Mucosa of rectum (tissue), 2 donors: ENCODE data around the gene CACNA1H.

Experiments used
- H3K27ac ChIP-seq, 2 donors: one replicate each; pipeline ENCODE4 v1.7.0; 2013; ENCODE audit warnings: inconsistent platforms in 2 of 2, low read depth in 2 of 2, low read length in 2 of 2
- H3K27me3 ChIP-seq, 2 donors: one replicate each; pipeline ENCODE4 v1.7.0; 2013; ENCODE audit warnings: low read length in 2 of 2; ENCODE audit not compliant: control insufficient read depth in 2 of 2, insufficient read depth in 2 of 2
- H3K36me3 ChIP-seq, 2 donors: one replicate each; pipeline ENCODE4 v1.7.0; 2013; ENCODE audit warnings: low read length in 2 of 2; ENCODE audit not compliant: control insufficient read depth in 2 of 2, insufficient read depth in 2 of 2
- H3K4me1 ChIP-seq, 2 donors: one replicate each; pipeline ENCODE4 v1.7.0; 2013; ENCODE audit warnings: low read length in 2 of 2, mild to moderate bottlenecking in 1 of 2; ENCODE audit not compliant: control insufficient read depth in 2 of 2, insufficient read depth in 2 of 2
- H3K4me3 ChIP-seq, 2 donors: one replicate each; pipeline ENCODE4 v1.7.0; 2013; ENCODE audit warnings: low read length in 2 of 2
- H3K9ac ChIP-seq, 2 donors: one replicate each; pipeline ENCODE4 v1.7.0; 2013; ENCODE audit warnings: low read length in 2 of 2, low read depth in 1 of 2, mild to moderate bottlenecking in 1 of 2
- H3K9me3 ChIP-seq, 2 donors: one replicate each; pipeline ENCODE4 v1.7.0; 2013; ENCODE audit warnings: low read length in 2 of 2; ENCODE audit not compliant: control insufficient read depth in 2 of 2
- donor health status: healthy.
- donor health status: Normal muscosa, but diverticular disease.

The CACNA1H gene

GRCh38 chr16:1156983-1157638 lies 4.2 kb downstream of the CACNA1H start:
- Histone ChIP-seq H3K27ac (peak overlapping the region in 1 of 2 donors; percentile 56), H3K9ac (no peak overlapping the region), H3K27me3 (peaks cover 15 to 43% of the 10 kb centered on the region in 2 donors), H3K4me1 (peaks cover 3 to 11% of the 10 kb centered on the region in 2 donors), H3K36me3 (no peaks in the 10 kb centered on the region), H3K4me3 (no peak overlapping the region), H3K9me3 (no peaks in the 10 kb centered on the region)

- H3K9ac ChIP-seq, result no peak overlapping the region
- peak overlapping the region; percentile 39 to 56 for H3K27ac ChIP-seq
- H3K36me3 ChIP-seq, result no peaks in the 10 kb centered on the region
- peaks cover 3 to 11% of the 10 kb centered on the region in 2 donors for H3K4me1 ChIP-seq
- no peaks in the 10 kb centered on the region for H3K9me3 ChIP-seq
- H3K27me3 ChIP-seq, result peaks cover 15 to 41% of the 10 kb centered on the region in 2 donors
- H3K4me3 ChIP-seq, result no peak overlapping the region
Observed at GRCh38 chr16:1157639-1158455, 4.9 kb downstream of the CACNA1H start.

- H3K9me3 ChIP-seq, result no peaks in the 10 kb centered on the region
- no peaks in the 10 kb centered on the region for H3K36me3 ChIP-seq
- no peak overlapping the region for H3K4me3 ChIP-seq
- H3K4me1 ChIP-seq, result peaks cover 3 to 11% of the 10 kb centered on the region in 2 donors
- peaks cover 15 to 41% of the 10 kb centered on the region in 2 donors for H3K27me3 ChIP-seq
- peak overlapping the region in 1 of 2 donors; percentile 56 for H3K27ac ChIP-seq
- no peak overlapping the region for H3K9ac ChIP-seq
Observed at GRCh38 chr16:1158456-1159324, 5.8 kb downstream of the CACNA1H start.

GRCh38 chr16:1159325-1159972 lies 6.5 kb downstream of the CACNA1H start:
- Histone ChIP-seq H3K4me1 (peaks cover 3 to 11% of the 10 kb centered on the region in 2 donors), H3K27ac (peak overlapping the region in 1 of 2 donors; percentile 52), H3K4me3 (no peak overlapping the region)

GRCh38 chr16:1159973-1160772 lies 7.3 kb downstream of the CACNA1H start:
- Histone ChIP-seq H3K9ac (no peak overlapping the region), H3K27ac (peak overlapping the region; percentile 15 to 52), H3K36me3 (no peaks in the 10 kb centered on the region), H3K27me3 (peaks cover 8 to 34% of the 10 kb centered on the region in 2 donors), H3K4me1 (peaks cover 2 to 11% of the 10 kb centered on the region in 2 donors), H3K4me3 (no peak overlapping the region), H3K9me3 (no peaks in the 10 kb centered on the region)

More at GRCh38 chr16:1159325-1159972, 6.5 kb downstream of the CACNA1H start:
- no peaks in the 10 kb centered on the region for H3K9me3 ChIP-seq
- H3K27me3 ChIP-seq, result peaks cover 15 to 38% of the 10 kb centered on the region in 2 donors
- no peaks in the 10 kb centered on the region for H3K36me3 ChIP-seq
- no peak overlapping the region for H3K9ac ChIP-seq

- peaks cover 0 to 6% of the 10 kb centered on the region in 2 donors for H3K4me1 ChIP-seq
- no peaks in the 10 kb centered on the region for H3K9me3 ChIP-seq
- no peaks in the 10 kb centered on the region for H3K36me3 ChIP-seq
- no peak overlapping the region for H3K9ac ChIP-seq
- no peak overlapping the region for H3K4me3 ChIP-seq
- peaks cover 3 to 27% of the 10 kb centered on the region in 2 donors for H3K27me3 ChIP-seq
- peak overlapping the region in 1 of 2 donors; percentile 52 for H3K27ac ChIP-seq
Observed at GRCh38 chr16:1160773-1161348, 8.0 kb downstream of the CACNA1H start.

GRCh38 chr16:1162701-1163566 lies 10.0 kb downstream of the CACNA1H start:
- Histone ChIP-seq H3K9ac (no peak overlapping the region), H3K4me1 (peaks cover 0 to 6% of the 10 kb centered on the region in 2 donors), H3K36me3 (no peaks in the 10 kb centered on the region), H3K4me3 (no peak overlapping the region), H3K27me3 (peaks cover 5 to 26% of the 10 kb centered on the region in 2 donors), H3K27ac (no peak overlapping the region), H3K9me3 (no peaks in the 10 kb centered on the region)

- Histone ChIP-seq H3K9me3 (no peaks in the 10 kb centered on the region), H3K9ac (no peak overlapping the region), H3K4me3 (no peak overlapping the region), H3K36me3 (no peaks in the 10 kb centered on the region), H3K4me1 (peaks cover 0 to 3% of the 10 kb centered on the region in 2 donors), H3K27ac (no peak overlapping the region), H3K27me3 (peaks cover 5 to 26% of the 10 kb centered on the region in 2 donors)
Observed at GRCh38 chr16:1163567-1164055, 10.7 kb downstream of the CACNA1H start.
